GM21390 (cell line): Measurements from ENCODE around the gene IRGM.
"Not testable (repeated sequence)": the region's sequence is repeated elsewhere in the genome, so short reads cannot be mapped to it uniquely, and the experiment has no call there.

ENCODE experiments used
- ATAC-seq: cut with Tn5 transposase; IDR thresholded peaks from one replicate; pipeline ENCODE4 v1.9.1; 2021; ENCODE audit not compliant: unreplicated experiment

Gene IRGM

GRCh38 chr5:150846308-150846653 lies at the start of gene IRGM:
TSS of gene IRGM (plus strand) at chr5:150846521. CDS start at chr5:150848124, 1,603 bp downstream.
- ATAC-seq: not testable (repeated sequence)

GRCh38 chr5:150797384-150797783 lies 48.9 kb upstream of the IRGM start:
- ATAC-seq: no peak

- ATAC-seq: peak; percentile 72
These were observed 45.0 kb upstream of the IRGM start for GRCh38 chr5:150801117-150801927.

GRCh38 chr5:150804388-150804787 lies 41.9 kb upstream of the IRGM start:
- no peak for ATAC-seq

GRCh38 chr5:150809363-150809762 lies 37.0 kb upstream of the IRGM start:
- ATAC-seq: no peak

- no peak for ATAC-seq
These were observed 31.3 kb upstream of the IRGM start for GRCh38 chr5:150815010-150815409.

- ATAC-seq: no peak
These were observed 29.4 kb upstream of the IRGM start for GRCh38 chr5:150816946-150817345.

- no peak for ATAC-seq
These were observed 16.6 kb upstream of the IRGM start for GRCh38 chr5:150829744-150830143.

GRCh38 chr5:150831821-150832220 lies 14.5 kb upstream of the IRGM start:
- not testable (repeated sequence) for ATAC-seq

- ATAC-seq: no peak
These were observed 10.3 kb upstream of the IRGM start for GRCh38 chr5:150836064-150836463.

GRCh38 chr5:150836703-150837102 lies 9.6 kb upstream of the IRGM start:
- no peak for ATAC-seq

GRCh38 chr5:150845185-150845859 lies 999 bp upstream of the IRGM start:
- ATAC-seq: not testable (repeated sequence)

GRCh38 chr5:150846654-150847333 lies 473 bp downstream of the IRGM start:
- ATAC-seq: peak; percentile 92

GRCh38 chr5:150847334-150847695 lies 994 bp downstream of the IRGM start:
- ATAC-seq: no peak

- no peak for ATAC-seq
These were observed 1.9 kb downstream of the IRGM start for GRCh38 chr5:150848271-150848670.

- no peak for ATAC-seq
These were observed 4.7 kb downstream of the IRGM start for GRCh38 chr5:150851039-150851438.

- ATAC-seq: no peak
These were observed 7.2 kb downstream of the IRGM start for GRCh38 chr5:150853561-150853960.

- not testable (repeated sequence) for ATAC-seq
These were observed 10.4 kb downstream of the IRGM start for GRCh38 chr5:150856700-150857099.

GRCh38 chr5:150860246-150860821 lies 14.0 kb downstream of the IRGM start:
- ATAC-seq: no peak

- no peak for ATAC-seq
These were observed 15.7 kb downstream of the IRGM start for GRCh38 chr5:150862070-150862469.

- no peak for ATAC-seq
These were observed 33.0 kb downstream of the IRGM start for GRCh38 chr5:150879358-150879757.
